HG02623 (cell line): Measurements from ENCODE around the gene KLF13.

Source experiments
- ATAC-seq: cut with Tn5 transposase; IDR thresholded peaks from one replicate; pipeline ENCODE4 v1.9.1; 2021; ENCODE audit warnings: moderate library complexity; ENCODE audit not compliant: unreplicated experiment

The KLF13 gene

GRCh38 chr15:31330836-31331235, 4.2 kb downstream of the KLF13 start:
- ATAC-seq, result no peak

- no peak for ATAC-seq
Observed at GRCh38 chr15:31331389-31331788, 4.8 kb downstream of the KLF13 start.

DNA sequence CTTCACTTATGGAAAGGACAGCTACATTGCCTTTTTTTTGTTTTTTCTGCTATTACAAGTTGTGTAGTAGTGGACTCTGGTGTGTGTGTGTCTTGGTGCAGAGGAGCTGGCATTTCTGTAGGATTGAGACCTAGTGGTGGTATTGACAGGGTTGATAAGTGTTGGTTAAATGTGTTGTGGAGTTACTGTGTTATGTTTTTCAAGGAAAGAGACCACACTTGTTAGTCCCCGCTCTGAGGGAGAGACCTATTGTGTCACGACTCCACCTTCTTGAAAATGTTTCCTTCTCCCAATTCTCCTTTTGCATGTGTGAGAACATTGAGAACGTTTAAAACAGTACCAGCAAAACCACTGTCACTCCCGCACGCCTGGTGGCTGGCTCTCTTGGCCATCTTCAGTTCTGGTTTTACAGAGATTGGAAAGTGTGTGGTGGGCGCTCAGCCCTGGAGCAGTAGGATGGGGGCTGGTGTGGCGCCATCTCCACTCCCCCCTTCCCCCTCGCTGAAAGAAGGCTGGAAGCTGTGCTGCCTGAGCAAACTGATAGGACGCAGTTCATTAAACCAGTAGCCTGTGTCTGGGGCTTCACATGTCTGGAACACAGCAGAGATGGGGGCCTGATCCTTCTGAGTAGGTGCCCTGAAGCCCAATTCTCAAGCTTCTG, 5.5 kb downstream of the KLF13 start:
- ATAC-seq, result no peak

DNA sequence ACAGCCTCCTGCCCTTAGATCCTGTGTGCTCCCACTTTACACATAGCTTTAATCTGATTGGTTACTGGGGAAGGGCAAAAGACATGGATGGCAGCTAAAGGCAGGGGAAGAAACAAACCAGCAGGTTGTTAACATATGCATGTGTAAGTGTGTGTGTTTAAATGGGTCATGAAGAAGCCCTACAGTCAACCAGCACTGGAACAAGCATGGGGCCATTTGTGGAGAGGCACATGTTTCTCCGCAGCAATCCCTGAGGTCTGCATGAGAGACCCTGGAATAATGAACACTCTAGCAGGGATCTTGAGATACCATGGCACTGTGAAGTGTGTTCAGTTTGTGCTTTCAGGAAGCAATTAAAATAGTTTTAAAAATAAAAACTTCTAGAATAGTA, 6.0 kb downstream of the KLF13 start:
- no peak for ATAC-seq

- no peak for ATAC-seq
Observed at GRCh38 chr15:31333119-31333518, 6.5 kb downstream of the KLF13 start.

DNA sequence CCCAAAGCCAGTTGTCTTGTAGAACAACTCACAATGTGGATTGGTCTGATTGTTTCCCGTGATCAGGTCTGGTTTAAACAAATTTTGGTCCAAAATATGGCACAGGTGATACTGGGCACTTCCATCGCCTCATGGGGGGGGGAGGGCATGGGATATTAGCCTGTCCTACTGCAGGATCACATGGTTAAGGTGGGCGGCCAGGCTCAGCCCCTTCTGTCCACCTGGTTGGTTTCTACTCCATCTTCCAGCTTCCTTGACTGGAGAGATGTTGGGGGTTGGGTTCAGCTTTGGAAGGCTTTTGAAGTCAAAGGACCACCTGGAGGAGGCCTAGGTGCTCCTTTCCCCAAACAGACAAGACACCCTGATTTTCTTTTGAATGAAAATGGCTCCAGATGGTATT, 7.2 kb downstream of the KLF13 start:
- no peak for ATAC-seq

DNA sequence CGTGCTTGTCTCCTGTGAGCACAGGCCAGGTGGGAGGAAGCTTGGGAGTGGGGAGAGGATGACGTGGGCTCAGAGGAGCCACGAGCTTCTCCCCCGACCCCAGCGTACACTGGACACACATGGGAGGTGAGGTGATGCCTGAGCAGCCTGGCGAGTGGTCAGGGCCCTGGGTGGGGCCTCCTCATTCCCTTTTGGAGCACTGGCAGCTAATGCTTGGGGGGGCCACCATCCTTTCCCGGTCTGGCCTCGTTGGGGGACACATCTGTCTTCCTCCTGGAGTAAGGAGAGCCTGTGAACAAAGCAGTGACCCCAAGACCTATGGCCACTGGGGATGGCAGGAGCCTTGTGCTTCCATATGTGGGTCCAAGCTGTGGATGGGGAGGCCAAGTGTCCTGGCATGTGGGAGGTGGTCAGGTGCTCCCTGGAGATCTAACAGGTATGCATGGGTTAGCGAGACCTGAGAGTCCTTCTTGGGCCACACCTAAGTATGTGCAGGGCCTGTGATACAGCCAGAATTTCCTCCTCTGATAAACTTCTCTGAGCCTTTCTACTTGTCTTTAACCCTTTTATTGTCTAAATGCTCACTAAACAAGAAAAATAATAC, 9.5 kb downstream of the KLF13 start:
- ATAC-seq, result no peak

- no peak for ATAC-seq
Observed at GRCh38 chr15:31336593-31337295, 10.1 kb downstream of the KLF13 start.

DNA sequence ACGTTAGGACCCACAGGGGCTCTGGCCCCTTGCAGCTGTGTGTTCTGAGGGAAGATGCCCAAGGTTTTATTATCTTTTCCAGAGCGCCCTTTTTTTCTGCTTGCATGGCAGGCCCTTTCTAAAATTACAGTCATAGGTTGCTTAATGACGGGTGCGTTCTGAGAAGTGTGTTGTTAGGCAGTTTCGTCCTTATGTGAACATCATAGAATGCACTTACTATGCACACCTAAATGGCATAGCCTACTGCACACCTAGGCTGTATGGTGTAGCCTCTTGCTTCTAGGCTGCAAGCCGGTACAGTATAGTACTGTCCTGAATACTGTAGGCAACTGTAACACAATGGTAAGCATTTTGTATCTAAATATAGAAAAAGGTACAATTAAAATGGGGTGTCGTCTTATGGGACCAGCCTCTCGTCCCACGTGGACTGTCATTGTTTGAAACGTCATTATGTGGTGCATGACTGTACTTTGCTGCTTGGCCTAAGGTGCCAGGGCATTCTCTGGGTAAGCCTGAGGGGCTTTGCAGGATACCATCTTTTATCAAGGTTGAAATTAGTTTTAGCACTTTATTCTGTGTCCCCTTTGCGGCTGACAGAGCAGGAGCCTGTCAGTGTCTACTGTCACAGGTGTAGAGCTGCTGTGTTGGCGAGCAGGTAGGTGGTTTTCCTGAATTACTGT, 10.9 kb downstream of the KLF13 start:
- no peak for ATAC-seq

GRCh38 chr15:31338318-31338878, 11.8 kb downstream of the KLF13 start:
- ATAC-seq, result peak; percentile 42

- peak; percentile 57 for ATAC-seq
Observed at GRCh38 chr15:31338879-31339557, 12.4 kb downstream of the KLF13 start.

DNA sequence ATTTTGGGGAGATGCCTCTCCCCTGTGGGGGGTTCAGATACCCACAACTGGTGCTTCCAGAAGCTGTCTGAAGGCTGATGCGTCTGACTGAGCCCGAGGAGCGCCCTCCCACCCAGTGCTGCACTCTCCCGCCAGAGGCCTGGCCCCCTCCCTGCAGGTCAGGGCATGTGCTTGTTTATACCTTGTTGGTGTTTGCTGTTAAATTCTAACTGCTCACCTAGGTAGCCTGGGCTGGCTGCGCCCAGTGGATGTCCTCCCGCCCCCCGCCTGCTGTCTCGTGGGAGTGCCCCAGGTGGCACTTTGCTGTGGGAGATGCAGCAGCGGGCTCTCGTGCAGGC, 12.9 kb downstream of the KLF13 start:
- no peak for ATAC-seq

DNA sequence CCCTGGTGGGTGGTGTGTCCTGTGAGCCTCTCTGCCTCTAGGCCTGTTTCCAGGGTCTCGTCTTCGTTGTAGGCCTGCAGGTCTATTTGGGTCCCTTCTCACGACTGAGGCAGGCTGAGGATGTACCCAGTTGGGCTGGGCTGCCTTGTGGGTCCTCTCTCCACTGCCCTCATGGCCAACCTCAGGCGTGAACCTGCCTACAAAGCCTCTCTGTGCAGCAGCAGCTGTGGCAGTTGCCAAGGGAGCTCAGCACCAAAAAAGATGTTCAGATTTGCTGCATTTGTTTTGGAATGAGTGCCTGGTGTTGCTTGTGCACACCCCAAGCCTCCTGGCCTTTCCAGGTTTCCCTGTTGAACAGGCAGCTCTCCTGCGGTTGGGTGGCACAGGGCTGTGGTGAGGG, 13.4 kb downstream of the KLF13 start:
- no peak for ATAC-seq

DNA sequence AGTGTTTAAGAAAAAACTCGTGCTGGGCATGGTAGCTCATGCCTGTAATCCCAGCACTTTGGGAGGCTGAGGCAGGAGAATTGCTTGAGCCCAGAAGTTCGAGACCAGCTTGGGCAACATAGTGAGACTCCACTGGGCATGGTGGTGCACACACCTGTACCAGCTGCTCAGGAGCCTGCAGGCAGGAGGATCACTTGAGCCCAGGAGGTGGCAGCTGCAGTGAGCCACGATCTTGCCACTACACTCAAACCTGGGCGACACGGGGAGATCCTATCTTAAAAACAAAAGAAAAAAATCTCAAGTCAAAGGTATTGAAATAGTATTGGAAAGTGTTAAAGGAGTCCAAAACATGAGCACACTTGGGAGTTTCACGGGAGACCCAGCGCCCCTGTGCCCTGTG, 14.0 kb downstream of the KLF13 start:
- ATAC-seq, result no peak

- ATAC-seq, result no peak
Observed at GRCh38 chr15:31341071-31341470, 14.4 kb downstream of the KLF13 start.

DNA sequence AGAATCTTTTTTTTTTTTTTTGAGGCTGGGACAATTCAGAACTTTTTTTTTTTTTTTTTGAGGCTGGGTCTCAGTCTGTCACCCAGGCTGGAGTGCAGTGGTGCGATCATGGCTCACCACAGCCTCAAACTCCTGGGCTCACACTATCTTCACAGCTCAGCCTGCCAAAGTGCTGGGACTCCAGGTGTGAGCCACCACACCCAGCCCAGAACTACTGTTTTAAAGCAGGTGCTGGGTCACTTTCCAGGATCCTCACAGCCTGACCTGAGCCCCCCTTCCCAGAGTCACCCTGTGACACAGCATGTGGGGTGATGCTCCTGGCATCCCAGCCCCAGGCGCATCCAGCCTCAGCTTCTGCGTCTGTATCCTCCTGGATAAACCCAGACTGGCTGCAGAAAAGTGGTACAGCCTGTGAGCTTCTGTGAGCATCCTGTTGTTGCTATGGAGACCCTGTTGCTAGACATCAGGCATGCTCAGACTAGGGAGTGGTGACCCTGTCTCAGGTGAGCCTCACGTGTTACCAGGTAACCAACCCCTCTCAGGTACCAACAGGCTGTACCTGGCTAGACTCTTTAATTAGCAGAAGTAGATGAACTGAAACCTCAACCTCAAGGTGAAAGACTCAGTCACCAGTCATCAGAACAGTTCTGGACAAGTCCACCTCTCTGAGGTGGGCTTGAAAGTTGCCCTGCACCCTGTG, 15.0 kb downstream of the KLF13 start:
- no peak for ATAC-seq

DNA sequence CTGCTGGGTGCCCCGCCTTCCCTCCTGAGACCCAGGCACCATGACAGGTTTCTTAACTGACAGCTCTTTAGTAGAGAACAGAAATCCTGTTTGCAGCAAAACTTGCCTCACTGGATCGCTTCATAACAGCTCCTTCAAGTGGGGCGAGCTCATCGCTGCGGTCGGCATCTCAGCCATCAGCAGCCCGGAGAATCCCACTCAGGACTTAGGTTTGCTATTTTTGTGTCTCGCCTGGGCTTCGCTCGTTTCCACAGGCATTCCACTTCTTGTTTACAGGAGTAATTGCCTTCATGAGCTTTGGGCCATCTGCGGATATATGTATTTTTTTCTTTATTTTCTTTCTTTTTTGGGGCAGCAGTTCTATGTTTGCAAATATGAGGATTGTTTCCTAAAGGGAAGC, 15.7 kb downstream of the KLF13 start:
- no peak for ATAC-seq

DNA sequence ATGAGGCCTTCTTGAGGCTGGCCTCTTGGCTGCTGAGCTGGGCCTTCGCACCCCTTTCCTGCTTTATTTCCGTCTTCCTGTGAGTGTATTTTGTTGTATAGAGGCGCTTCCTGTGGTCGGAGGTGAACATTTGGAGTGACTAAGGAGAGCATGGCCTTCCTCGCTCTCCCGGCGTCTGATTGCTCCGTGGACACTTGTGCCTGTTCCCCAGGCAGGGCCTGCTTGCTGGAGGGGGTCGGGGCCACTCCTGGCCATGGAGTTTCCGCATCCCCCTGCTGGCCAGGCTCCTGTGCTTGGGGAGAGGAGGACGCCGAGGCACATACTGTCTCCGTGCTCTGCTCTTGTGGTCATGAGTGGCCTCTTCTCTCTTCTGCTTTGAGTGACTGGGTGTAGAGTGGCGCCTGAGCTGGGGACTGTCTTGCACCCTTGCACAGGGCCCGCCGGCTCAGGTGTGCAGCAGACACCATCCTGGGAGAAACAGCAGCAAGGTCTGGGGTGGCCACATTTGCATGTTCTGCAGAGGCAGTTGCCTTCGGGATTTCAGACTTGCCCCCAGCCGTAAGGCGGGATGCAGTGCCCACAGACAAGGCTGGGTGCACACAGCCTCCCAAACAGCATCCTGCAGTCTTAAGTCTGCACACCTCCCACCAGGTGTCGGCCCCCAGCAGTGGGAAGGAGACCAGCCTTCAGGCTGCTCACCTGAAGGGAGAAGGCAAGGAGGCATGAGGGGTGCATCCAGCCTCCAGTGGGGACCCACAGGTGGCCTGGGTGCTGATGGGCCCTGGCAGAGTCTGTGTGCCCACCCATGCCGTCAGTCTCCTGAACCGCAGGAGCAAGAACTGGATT, 16.4 kb downstream of the KLF13 start:
- no peak for ATAC-seq

GRCh38 chr15:31343831-31344230, 17.2 kb downstream of the KLF13 start:
- ATAC-seq, result no peak

GRCh38 chr15:31344266-31344665, 17.6 kb downstream of the KLF13 start:
- no peak for ATAC-seq
